Hepatocyte (in vitro differentiated cells): ENCODE data around the gene RASAL2.

Source experiments
- EZH2 ChIP-seq: fragments of 200-600 bp; sonication (generic); IDR thresholded peaks from 2 replicates; pipeline ENCODE4 v1.6.1; 2016; ENCODE audit warnings: antibody characterized with exemption, mild to moderate bottlenecking, borderline replicate concordance
- EZH2phosphoT487 ChIP-seq: fragments of 200-600 bp; sonication (generic); IDR thresholded peaks from one replicate; pipeline ENCODE4 v1.6.1; 2018; ENCODE audit warnings: antibody characterized with exemption, mild to moderate bottlenecking, low read depth, moderate library complexity; ENCODE audit not compliant: unreplicated experiment, severe bottlenecking
- TF ChIP-seq, protein P1 (sequence below): fragments of 200-600 bp; sonication (generic); IDR thresholded peaks from 2 replicates; pipeline ENCODE4 v1.5.1; 2016; ENCODE audit warnings: antibody characterized with exemption, mild to moderate bottlenecking; ENCODE audit not compliant: poor library complexity

DNA sequence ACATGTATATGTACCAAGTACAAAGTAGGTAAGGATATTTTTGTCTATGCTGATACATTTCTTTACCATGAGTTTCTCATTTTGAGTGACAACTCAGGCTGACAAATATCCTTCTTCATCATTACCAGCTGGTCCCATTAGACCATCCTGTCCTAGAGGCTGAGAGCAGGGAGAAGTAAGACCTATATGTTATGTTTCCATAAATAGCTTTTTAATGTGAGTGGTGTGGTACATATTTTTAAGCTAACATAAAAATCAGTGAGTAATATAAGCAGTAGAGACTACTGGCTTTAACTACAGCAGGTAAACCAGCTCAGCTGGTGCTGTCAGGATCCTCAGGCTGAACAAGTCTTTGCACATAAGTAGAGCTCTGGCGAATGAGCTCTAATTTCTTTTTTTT, 340.5 kb downstream of the RASAL2 start:
- TF ChIP-seq, protein P1, sequence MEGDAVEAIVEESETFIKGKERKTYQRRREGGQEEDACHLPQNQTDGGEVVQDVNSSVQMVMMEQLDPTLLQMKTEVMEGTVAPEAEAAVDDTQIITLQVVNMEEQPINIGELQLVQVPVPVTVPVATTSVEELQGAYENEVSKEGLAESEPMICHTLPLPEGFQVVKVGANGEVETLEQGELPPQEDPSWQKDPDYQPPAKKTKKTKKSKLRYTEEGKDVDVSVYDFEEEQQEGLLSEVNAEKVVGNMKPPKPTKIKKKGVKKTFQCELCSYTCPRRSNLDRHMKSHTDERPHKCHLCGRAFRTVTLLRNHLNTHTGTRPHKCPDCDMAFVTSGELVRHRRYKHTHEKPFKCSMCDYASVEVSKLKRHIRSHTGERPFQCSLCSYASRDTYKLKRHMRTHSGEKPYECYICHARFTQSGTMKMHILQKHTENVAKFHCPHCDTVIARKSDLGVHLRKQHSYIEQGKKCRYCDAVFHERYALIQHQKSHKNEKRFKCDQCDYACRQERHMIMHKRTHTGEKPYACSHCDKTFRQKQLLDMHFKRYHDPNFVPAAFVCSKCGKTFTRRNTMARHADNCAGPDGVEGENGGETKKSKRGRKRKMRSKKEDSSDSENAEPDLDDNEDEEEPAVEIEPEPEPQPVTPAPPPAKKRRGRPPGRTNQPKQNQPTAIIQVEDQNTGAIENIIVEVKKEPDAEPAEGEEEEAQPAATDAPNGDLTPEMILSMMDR: no peak
- TF ChIP-seq EZH2: no peak
- TF ChIP-seq EZH2phosphoT487: no peak
